H1 (cell line): ENCODE results near the gene TOGARAM1. TPM values are rescaled to one million over a fixed set of nuclear protein-coding genes. Genes with fewer than 3 reads are reported as not detected.

Source experiments
- CTCF ChIA-PET: fragments of 300-600 bp; sonication (Branson Sonifier 250); formaldehyde crosslinking; loops from one replicate; lab custom pipeline; 2021; ENCODE audit not compliant: partially characterized antibody; lab: Charles Lee
- POLR2A ChIA-PET: fragments of 300-600 bp; sonication (Branson Sonifier 250); formaldehyde crosslinking; loops from one replicate; lab custom pipeline; 2021; ENCODE audit warnings: inconsistent platforms; ENCODE audit not compliant: partially characterized antibody; lab: Charles Lee
- DNase-seq, 2 experiments: peaks; one replicate each; pipeline versions ENCODE4 v3.0.0 to v3.0.0-alpha.2; 2010 to 2022; ENCODE audit warnings: low spot score in 2 of 2, low read depth in 1 of 2, mixed read lengths in 1 of 2
- FAIRE-seq: peaks from 2 replicates; lab custom pipeline; 2011; peaks lifted over from hg19 to GRCh38; lab: Jason Lieb, UNC
- H2AFZ ChIP-seq: 2 replicates; pipeline ENCODE4 v1.8.1; 2012; ENCODE audit warnings: low read length, inconsistent platforms
- H2AK5ac ChIP-seq: 2 replicates; pipeline ENCODE4 v1.6.1; 2013; ENCODE audit warnings: low read depth, low read length
- H2BK120ac ChIP-seq: replicated peaks from 2 replicates; pipeline ENCODE3; 2013; ENCODE audit warnings: low read depth, low read length, inconsistent platforms
- H2BK12ac ChIP-seq: 2 replicates; pipeline ENCODE4 v1.6.1; 2013; ENCODE audit warnings: low read depth, low read length
- H2BK15ac ChIP-seq: 2 replicates; pipeline ENCODE4 v1.6.1; 2013; ENCODE audit warnings: low read length
- H2BK20ac ChIP-seq: 2 replicates; pipeline ENCODE4 v1.6.1; 2013; ENCODE audit warnings: low read length
- H2BK5ac ChIP-seq: 2 replicates; pipeline ENCODE4 v1.6.1; 2013; ENCODE audit warnings: low read depth, low read length
- H3K14ac ChIP-seq: 2 replicates; pipeline ENCODE4 v1.6.1; 2013; ENCODE audit warnings: inconsistent platforms; ENCODE audit not compliant: insufficient read length
- H3K18ac ChIP-seq: 2 replicates; pipeline ENCODE4 v1.6.1; 2013; ENCODE audit warnings: low read length; ENCODE audit errors: extremely low read depth
- H3K23ac ChIP-seq: 2 replicates; pipeline ENCODE4 v1.6.1; 2013; ENCODE audit warnings: inconsistent platforms; ENCODE audit not compliant: insufficient read length
- H3K23me2 ChIP-seq: 2 replicates; pipeline ENCODE4 v1.6.1; 2013; ENCODE audit warnings: low read depth, low read length
- H3K27ac ChIP-seq: 2 replicates; pipeline ENCODE4 v1.6.1; 2011; ENCODE audit warnings: low read depth, low read length, inconsistent platforms
- H3K27me3 ChIP-seq, 4 experiments: replicated peaks in 1 of 4; 1 replicate in 1 of 4; 2 replicates in 3 of 4; pipeline versions ENCODE4 v1.6.1 to v1.8.1; 2011 to 2013; ENCODE audit warnings: low read length in 3 of 4, mild to moderate bottlenecking in 3 of 4, inconsistent platforms in 2 of 4, mixed read lengths in 2 of 4, moderate library complexity in 1 of 4; ENCODE audit not compliant: control insufficient read depth in 3 of 4, insufficient read depth in 3 of 4; ENCODE audit errors: extremely low read depth in 1 of 4
- H3K36me3 ChIP-seq, 4 experiments: 2 replicates each; pipeline versions ENCODE4 v1.6.1 to v1.8.1; 2011 to 2013; ENCODE audit warnings: mild to moderate bottlenecking in 4 of 4, low read length in 3 of 4, moderate library complexity in 2 of 4, control low read depth in 1 of 4, inconsistent platforms in 1 of 4; ENCODE audit not compliant: insufficient read depth in 4 of 4, control insufficient read depth in 2 of 4
- H3K4ac ChIP-seq: replicated peaks from 2 replicates; pipeline ENCODE3; 2013; ENCODE audit warnings: low read length, low read depth, mixed read lengths, inconsistent platforms; ENCODE audit not compliant: insufficient read length
- H3K4me1 ChIP-seq, 4 experiments: replicated peaks in 1 of 4; 1 replicate in 1 of 4; 2 replicates in 3 of 4; pipeline versions ENCODE4 v1.6.1 to v1.8.1; 2011 to 2013; ENCODE audit warnings: low read length in 3 of 4, inconsistent platforms in 2 of 4, mixed read lengths in 1 of 4; ENCODE audit not compliant: insufficient read depth in 4 of 4, control insufficient read depth in 3 of 4
- H3K4me2 ChIP-seq, 2 experiments: 2 replicates each; pipeline versions ENCODE4 v1.6.1 to v1.8.1; 2011 to 2013; ENCODE audit warnings: low read depth in 2 of 2, low read length in 2 of 2, control low read depth in 1 of 2, inconsistent platforms in 1 of 2, mild to moderate bottlenecking in 1 of 2; ENCODE audit not compliant: insufficient read depth in 1 of 2
- H3K4me3 ChIP-seq, 4 experiments: fragments of 200-600, 300-600 bp in 1 of 4; sonication (generic), shearing (Covaris generic), sonication (Bioruptor Twin) in 1 of 4; 2 replicates each; pipeline versions ENCODE4 v1.5.1 to v1.8.1; 2011 to 2016; ENCODE audit warnings: low read length in 4 of 4, low read depth in 3 of 4, control low read depth in 2 of 4, inconsistent platforms in 2 of 4, mild to moderate bottlenecking in 2 of 4, mixed read lengths in 1 of 4, moderate library complexity in 1 of 4; ENCODE audit not compliant: insufficient read depth in 2 of 4; ENCODE audit errors: extremely low read depth in 1 of 4
- H3K56ac ChIP-seq: replicated peaks from 2 replicates; pipeline ENCODE3; 2013; ENCODE audit warnings: low read depth, mild to moderate bottlenecking, mixed read lengths, low read length, inconsistent platforms; ENCODE audit not compliant: insufficient read length
- H3K79me1 ChIP-seq: 2 replicates; pipeline ENCODE4 v1.6.1; 2013; ENCODE audit warnings: low read depth, low read length, control low read depth
- H3K79me2 ChIP-seq, 2 experiments: 2 replicates each; pipeline versions ENCODE4 v1.6.1 to v1.8.1; 2012 to 2013; ENCODE audit warnings: low read length in 2 of 2, mild to moderate bottlenecking in 2 of 2, inconsistent platforms in 1 of 2; ENCODE audit not compliant: insufficient read depth in 2 of 2, control insufficient read depth in 1 of 2
- H3K9ac ChIP-seq, 4 experiments: replicated peaks in 1 of 4; 1 replicate in 1 of 4; 2 replicates in 3 of 4; pipeline versions ENCODE4 v1.6.1 to v1.8.1; 2011 to 2013; ENCODE audit warnings: low read depth in 3 of 4, low read length in 3 of 4, control low read depth in 2 of 4, mild to moderate bottlenecking in 2 of 4, moderate library complexity in 2 of 4, inconsistent platforms in 1 of 4; ENCODE audit errors: extremely low read depth in 1 of 4
- H3K9me3 ChIP-seq, 2 experiments: 2 replicates each; pipeline versions ENCODE4 v1.6.1 to v1.8.1; 2012 to 2013; ENCODE audit warnings: mild to moderate bottlenecking in 2 of 2, moderate library complexity in 2 of 2, control low read depth in 1 of 2, inconsistent platforms in 1 of 2, low read depth in 1 of 2, low read length in 1 of 2, mixed read lengths in 1 of 2; ENCODE audit not compliant: insufficient read depth in 2 of 2
- H4K20me1 ChIP-seq, 2 experiments: replicated peaks in 1 of 2; 2 replicates each; pipeline versions ENCODE3 to v1.8.1; 2011 to 2013; ENCODE audit warnings: inconsistent platforms in 2 of 2, low read length in 2 of 2, mild to moderate bottlenecking in 1 of 2; ENCODE audit not compliant: insufficient read depth in 2 of 2, control insufficient read depth in 1 of 2
- H4K5ac ChIP-seq: 2 replicates; pipeline ENCODE4 v1.6.1; 2013; ENCODE audit warnings: low read length, low read depth, mixed read lengths, inconsistent platforms; ENCODE audit not compliant: insufficient read length
- H4K8ac ChIP-seq: 2 replicates; pipeline ENCODE4 v1.8.0; 2013; ENCODE audit warnings: mild to moderate bottlenecking, moderate library complexity, low read length, inconsistent platforms; ENCODE audit not compliant: insufficient read depth; ENCODE audit errors: extremely low read depth
- H4K91ac ChIP-seq: replicated peaks from 2 replicates; pipeline ENCODE3; 2013; ENCODE audit warnings: low read length, mixed read lengths, inconsistent platforms; ENCODE audit not compliant: insufficient read length
- CHD1 ChIP-seq: IDR thresholded peaks from 2 replicates; pipeline ENCODE4 v1.6.1; 2012; ENCODE audit warnings: low read depth, low read length, improper control_type of control experiment
- WGBS, 2 experiments: shearing (Covaris generic) in 1 of 2; methylation state at CpG; one replicate each; pipeline versions ENCODE4 v1.1.6 to v1.1.7; 2013 to 2015; ENCODE audit warnings: low lambda C conversion rate in 2 of 2, mixed read lengths in 2 of 2, inconsistent platforms in 1 of 2, low coverage in 1 of 2, missing lambda C conversion rate in 1 of 2; ENCODE audit not compliant: insufficient replicate concordance in 2 of 2, insufficient coverage in 1 of 2, insufficient read length in 1 of 2; ENCODE audit errors: extremely low coverage in 1 of 2, missing lambda C conversion rate in 1 of 2; 5-methylcytosine and 5-hydroxymethylcytosine counted together
- polyA plus RNA-seq, 7 experiments: library from polyadenylated mRNA; depleted of rRNA in 3 of 7; stranded (reverse) in 5 of 7; unstranded in 2 of 7; fragments of >200 nt in 5 of 7; fragments of 200-250 nt in 2 of 7; gene quantifications; 1 replicate in 5 of 7; 2 replicates in 1 of 7; 4 replicates in 1 of 7; pipeline versions ENCODE4 v1.2.1 to v1.2.3, GENCODE V29; 2011 to 2013; ENCODE audit warnings: missing spikeins in 2 of 7, mixed read lengths in 2 of 7
- total RNA-seq: library from RNA; stranded (reverse); fragmentation: NEBNext Ultra II Directional; extraction: Animal tissue kit (Norgen Biotek cat#: 25700); gene quantifications from 2 replicates; pipeline ENCODE4 v1.2.1, GENCODE V29; 2021

Gene TOGARAM1
- total and polyA plus RNA-seq, 2 of the 8 experiments (the other 6 are each of a cell fraction or from before 2014, with no cell fraction given): 2.5 to 6.8 TPM

- no peaks in the 10 kb centered on the region; the same call in none of the 2 replicates for H3K79me1 ChIP-seq
- H2BK5ac ChIP-seq: no peak overlapping the region
- no peak overlapping the region for H3K4ac ChIP-seq
- H2AK5ac ChIP-seq: no peak overlapping the region
- H4K5ac ChIP-seq: no peak overlapping the region
- H2AFZ ChIP-seq: no peak overlapping the region
- FAIRE-seq (no peak), DNase-seq (no peak)
- ChIA-PET POLR2A (no interaction called here), CTCF (no interaction called here)
- no peak overlapping the region for H3K27ac ChIP-seq
- H3K36me3 ChIP-seq: no peaks in the 10 kb centered on the region
- H3K27me3 ChIP-seq: no peaks in the 10 kb centered on the region
- no peak overlapping the region for H2BK12ac ChIP-seq
- H2BK20ac ChIP-seq: no peak overlapping the region
- H3K79me2 ChIP-seq: peaks cover 8 to 85% of the 10 kb centered on the region in 2 experiments
- H2BK120ac ChIP-seq: no peak overlapping the region
- H3K4me1 ChIP-seq: peaks cover 0 to 6% (median 2%) of the 10 kb centered on the region in 4 experiments; a peak in 2 of 7 replicates
- no peak overlapping the region for H3K18ac ChIP-seq
- no peak overlapping the region for H4K91ac ChIP-seq
- H4K8ac ChIP-seq: no peak overlapping the region
- H3K14ac ChIP-seq: no peak overlapping the region
- H4K20me1 ChIP-seq: peaks cover 0 to 11% of the 10 kb centered on the region in 2 experiments
- H3K4me2 ChIP-seq: peak overlapping the region; percentile 73 to 92; a peak in 2 of 4 replicates
- no peak overlapping the region for H3K56ac ChIP-seq
- TF ChIP-seq CHD1: no peak
- H3K23ac ChIP-seq: no peak overlapping the region
- peak overlapping the region in 1 of 4 experiments; percentile 93; a peak in 2 of 8 replicates for H3K4me3 ChIP-seq
- H3K9ac ChIP-seq: no peak overlapping the region
- WGBS, 2 experiments: 88% methylated on average over 3 of the region's 3 CpGs; no CpG with 5 or more reads in 1 of the 2 experiments
- peaks cover 13% of the 10 kb centered on the region for H3K23me2 ChIP-seq
- no peak overlapping the region for H2BK15ac ChIP-seq
- no peaks in the 10 kb centered on the region for H3K9me3 ChIP-seq
Observed at GRCh38 chr14:44959538-44959937, 2.5 kb upstream of the TOGARAM1 start.
